ENCODE results near the gene MFAP4.

DNA sequence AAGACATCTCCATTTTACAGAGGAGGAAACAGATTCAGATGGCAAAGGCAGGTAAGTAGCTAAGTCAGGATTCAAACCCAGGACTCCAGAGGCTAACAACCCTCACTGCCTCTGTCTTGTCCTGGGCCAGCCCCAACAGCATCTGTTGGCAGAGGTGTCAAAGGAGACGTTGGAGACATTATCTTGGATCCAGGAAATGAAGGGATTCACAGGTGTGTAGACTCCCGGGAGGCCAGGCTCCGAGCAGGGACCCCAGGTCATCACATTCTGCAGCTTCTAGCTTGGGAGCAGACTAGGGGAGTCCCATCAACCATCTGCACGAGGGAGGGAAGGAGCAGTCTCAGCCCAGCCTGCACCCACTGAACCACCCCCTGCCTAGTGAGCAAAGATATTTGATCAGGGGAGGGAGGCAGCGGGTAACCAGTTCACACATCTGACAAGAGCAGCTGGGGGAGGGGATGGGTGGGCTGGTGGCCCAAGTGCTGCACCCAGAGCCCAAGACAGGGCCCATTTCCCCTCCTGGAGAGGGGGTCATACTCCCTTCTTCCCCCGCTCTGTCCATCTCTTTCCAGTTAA, 23.4 kb downstream of the MFAP4 start:
- TF ChIP-seq, protein P1, sequence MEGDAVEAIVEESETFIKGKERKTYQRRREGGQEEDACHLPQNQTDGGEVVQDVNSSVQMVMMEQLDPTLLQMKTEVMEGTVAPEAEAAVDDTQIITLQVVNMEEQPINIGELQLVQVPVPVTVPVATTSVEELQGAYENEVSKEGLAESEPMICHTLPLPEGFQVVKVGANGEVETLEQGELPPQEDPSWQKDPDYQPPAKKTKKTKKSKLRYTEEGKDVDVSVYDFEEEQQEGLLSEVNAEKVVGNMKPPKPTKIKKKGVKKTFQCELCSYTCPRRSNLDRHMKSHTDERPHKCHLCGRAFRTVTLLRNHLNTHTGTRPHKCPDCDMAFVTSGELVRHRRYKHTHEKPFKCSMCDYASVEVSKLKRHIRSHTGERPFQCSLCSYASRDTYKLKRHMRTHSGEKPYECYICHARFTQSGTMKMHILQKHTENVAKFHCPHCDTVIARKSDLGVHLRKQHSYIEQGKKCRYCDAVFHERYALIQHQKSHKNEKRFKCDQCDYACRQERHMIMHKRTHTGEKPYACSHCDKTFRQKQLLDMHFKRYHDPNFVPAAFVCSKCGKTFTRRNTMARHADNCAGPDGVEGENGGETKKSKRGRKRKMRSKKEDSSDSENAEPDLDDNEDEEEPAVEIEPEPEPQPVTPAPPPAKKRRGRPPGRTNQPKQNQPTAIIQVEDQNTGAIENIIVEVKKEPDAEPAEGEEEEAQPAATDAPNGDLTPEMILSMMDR (IDR thresholded peaks at IDR 0.05): no peak
- no peak for TF ChIP-seq EZH2 (IDR thresholded peaks at IDR 0.05; ENCODE audit: borderline replicate concordance, insufficient read depth, low read depth, low read length, poor library complexity, severe bottlenecking)
